GDM1 (cell line): ENCODE results near the gene DGKQ.
"Not testable (repeated sequence)": the region's sequence is repeated elsewhere in the genome, so short reads cannot be mapped to it uniquely, and the experiment has no call there.

Experiments
- DNase-seq: peaks from one replicate; lab custom pipeline; 2025; lab: John Stamatoyannopoulos, UW

The DGKQ gene

GRCh38 chr4:949656-950055, 23.7 kb downstream of the DGKQ start:
- DNase-seq = no peak

- DNase-seq = no peak
Measured at GRCh38 chr4:948936-949300, 24.5 kb downstream of the DGKQ start.

- DNase-seq = no peak
Measured at GRCh38 chr4:948101-948935, 25.1 kb downstream of the DGKQ start.

- DNase-seq = no peak
Measured at GRCh38 chr4:947491-947971, 25.8 kb downstream of the DGKQ start.

GRCh38 chr4:946517-947471, 26.6 kb downstream of the DGKQ start:
- DNase-seq = no peak

GRCh38 chr4:946103-946450, 27.3 kb downstream of the DGKQ start:
- no peak for DNase-seq

- no peak for DNase-seq
Measured at GRCh38 chr4:945274-946102, 27.9 kb downstream of the DGKQ start.

- not testable (repeated sequence) for DNase-seq
Measured at GRCh38 chr4:939508-939907, 33.9 kb downstream of the DGKQ start.

- no peak for DNase-seq
Measured at GRCh38 chr4:932713-933070, 40.7 kb downstream of the DGKQ start.

GRCh38 chr4:931960-932712, 41.2 kb downstream of the DGKQ start, which contains the start of the genes GAK and TMEM175:
TSS of gene GAK (minus strand) at chr4:932316. CDS start at chr4:932187, 129 bp downstream.
TSS of gene TMEM175 (plus strand) at chr4:932460. CDS start at chr4:947740, 15,280 bp downstream.
- DNase-seq = peak; percentile 96

GRCh38 chr4:931194-931959, 42.0 kb downstream of the DGKQ start:
- no peak for DNase-seq

GRCh38 chr4:930827-931193, 42.6 kb downstream of the DGKQ start:
- no peak for DNase-seq

GRCh38 chr4:930028-930551, 43.3 kb downstream of the DGKQ start:
- DNase-seq = no peak

GRCh38 chr4:929096-929765, 44.1 kb downstream of the DGKQ start:
- DNase-seq = no peak

- DNase-seq = not testable (repeated sequence)
Measured at GRCh38 chr4:927566-927965, 45.8 kb downstream of the DGKQ start.

GRCh38 chr4:926538-926937, 46.8 kb downstream of the DGKQ start:
- no peak for DNase-seq

- no peak for DNase-seq
Measured at GRCh38 chr4:925771-926500, 47.4 kb downstream of the DGKQ start.

- DNase-seq = no peak
Measured at GRCh38 chr4:925171-925570, 48.2 kb downstream of the DGKQ start.
